GM12878 (cell line): ENCODE data around the gene MED10. TPM values are rescaled to one million over a fixed set of nuclear protein-coding genes. Genes with fewer than 3 reads are reported as not detected.

Experiments used
- ATAC-seq: fragments of 200-7000 bp; cut with Tn5 transposase; 3 replicates; pipeline ENCODE4 v1.9.1; 2020; ENCODE audit warnings: mild to moderate bottlenecking, moderate library complexity
- BruUV-seq: library from RNA; stranded (reverse); fragments of 400-500 nt; replicated peaks from 2 replicates; lab custom pipeline; 2021; lab: Mats Ljungman, UMichigan
- CTCF ChIA-PET: fragments of 300-600 bp; sonication (Branson Sonifier 250); formaldehyde crosslinking; extraction: SDS; loops from one replicate; lab custom pipeline; 2021; ENCODE audit warnings: inconsistent platforms; lab: Yijun Ruan, JAX
- POLR2A ChIA-PET: fragments of 350-600 bp; formaldehyde crosslinking; extraction: SDS; loops from one replicate; lab custom pipeline; 2021; ENCODE audit warnings: inconsistent platforms; lab: Charles Lee
- RAD21 ChIA-PET: fragments of 300-600 bp; sonication (Branson Sonifier 250); formaldehyde crosslinking; loops from one replicate; lab custom pipeline; 2023; ENCODE audit warnings: antibody characterized with exemption; ENCODE audit not compliant: unreplicated experiment; lab: Charles Lee
- SMC1A ChIA-PET: fragments of 300-600 bp; sonication (Branson Sonifier 250); formaldehyde crosslinking; loops from one replicate; lab custom pipeline; 2023; ENCODE audit not compliant: unreplicated experiment, uncharacterized antibody; lab: Charles Lee
- DNase-seq: peaks from one replicate; pipeline ENCODE4 v3.0.0-alpha.2; 2011; ENCODE audit warnings: low read depth, low spot score
- FAIRE-seq: peaks from 3 replicates; lab custom pipeline; 2011; peaks lifted over from hg19 to GRCh38; lab: Jason Lieb, UNC
- H2AFZ ChIP-seq: 2 replicates; pipeline ENCODE4 v1.6.0; 2011; ENCODE audit warnings: low read depth, low read length, control low read depth; ENCODE audit not compliant: control insufficient read depth
- H3K27ac ChIP-seq: 2 replicates; pipeline ENCODE4 v1.5.1; 2011; ENCODE audit warnings: control low read depth; ENCODE audit not compliant: control insufficient read depth, insufficient read depth
- H3K27me3 ChIP-seq, 2 experiments: replicated peaks in 1 of 2; 2 replicates each; pipeline versions ENCODE4 v1.6.0 to v1.6.1; 2011; ENCODE audit warnings: low read length in 1 of 2; ENCODE audit not compliant: control insufficient read depth in 2 of 2, insufficient read depth in 2 of 2
- H3K36me3 ChIP-seq, 2 experiments: 2 replicates each; pipeline ENCODE4 v1.5.1; 2011; ENCODE audit warnings: low read length in 1 of 2; ENCODE audit not compliant: control insufficient read depth in 2 of 2, insufficient read depth in 2 of 2
- H3K4me1 ChIP-seq: 2 replicates; pipeline ENCODE4 v1.6.1; 2011; ENCODE audit warnings: mild to moderate bottlenecking, low read length, moderate library complexity, mixed read lengths; ENCODE audit not compliant: control insufficient read depth, insufficient read depth
- H3K4me2 ChIP-seq: 2 replicates; pipeline ENCODE4 v1.6.0; 2011; ENCODE audit warnings: control low read depth; ENCODE audit not compliant: control insufficient read depth, insufficient read depth
- H3K4me3 ChIP-seq: fragments of 200-600 bp; sonication (generic); 2 replicates; pipeline ENCODE4 v1.5.1; 2016
- H3K79me2 ChIP-seq: 2 replicates; pipeline ENCODE4 v1.6.0; 2011; ENCODE audit warnings: low read length; ENCODE audit not compliant: control insufficient read depth, insufficient read depth
- H3K9ac ChIP-seq: 2 replicates; pipeline ENCODE4 v1.8.0; 2011; ENCODE audit warnings: low read length, control low read depth, mixed read lengths; ENCODE audit not compliant: control insufficient read depth, insufficient read depth
- H3K9me3 ChIP-seq: replicated peaks from 3 replicates; pipeline ENCODE4 v1.5.1; 2011; ENCODE audit warnings: mild to moderate bottlenecking, low read length; ENCODE audit not compliant: control insufficient read depth, insufficient read depth
- H4K20me1 ChIP-seq: 2 replicates; pipeline ENCODE4 v1.6.0; 2011; ENCODE audit not compliant: control insufficient read depth, insufficient read depth
- ATF3 ChIP-seq: IDR thresholded peaks from 2 replicates; pipeline ENCODE4 v1.6.1; 2011; ENCODE audit warnings: low read depth, mild to moderate bottlenecking, low read length, moderate library complexity, borderline replicate concordance; ENCODE audit errors: extremely low read depth
- EGR1 ChIP-seq, 2 experiments: IDR thresholded peaks; 1 replicate in 1 of 2; 2 replicates in 1 of 2; pipeline ENCODE4 v1.6.1; 2011 to 2012; ENCODE audit warnings: low read depth in 2 of 2, low read length in 2 of 2, borderline replicate concordance in 1 of 2, mild to moderate bottlenecking in 1 of 2, moderate library complexity in 1 of 2
- FOS ChIP-seq: IDR thresholded peaks from 3 replicates; pipeline ENCODE4 v1.6.1; 2011; ENCODE audit warnings: borderline replicate concordance; ENCODE audit not compliant: insufficient read length; ENCODE audit errors: extremely low read depth
- HSF1 ChIP-seq: fragments of 150-350 bp; IDR thresholded peaks from 2 replicates; pipeline ENCODE4 v1.6.1; 2014; ENCODE audit warnings: mild to moderate bottlenecking, low read depth, low read length
- LARP7 ChIP-seq: fragments of 450-650 bp; IDR thresholded peaks from 2 replicates; pipeline ENCODE4 v1.6.1; 2017; ENCODE audit warnings: mild to moderate bottlenecking
- NR2C1 ChIP-seq: fragments of 450-650 bp; IDR thresholded peaks from 2 replicates; pipeline ENCODE4 v1.6.1; 2017; ENCODE audit warnings: antibody characterized with exemption, mild to moderate bottlenecking, moderate library complexity
- PAX8 ChIP-seq: fragments of 450-650 bp; IDR thresholded peaks from 2 replicates; pipeline ENCODE4 v1.6.1; 2017; ENCODE audit warnings: mild to moderate bottlenecking, moderate library complexity
- RBBP5 ChIP-seq: fragments of 200-600 bp; sonication (generic); conservative IDR thresholded peaks from 2 replicates; pipeline ENCODE4 v1.6.1; 2016
- RUNX3 ChIP-seq: IDR thresholded peaks from 2 replicates; pipeline ENCODE4 v1.6.1; 2012; ENCODE audit warnings: low read length, inconsistent platforms
- SMARCA5 ChIP-seq: fragments of 450-650 bp; IDR thresholded peaks from 2 replicates; pipeline ENCODE4 v1.6.1; 2017; ENCODE audit warnings: mild to moderate bottlenecking
- SREBF2 ChIP-seq: IDR thresholded peaks from 2 replicates; pipeline ENCODE4 v1.6.1; 2012; ENCODE audit warnings: mild to moderate bottlenecking, low read length
- TCF7 ChIP-seq: IDR thresholded peaks from 2 replicates; pipeline ENCODE4 v1.6.1; 2014; ENCODE audit warnings: antibody characterized with exemption, borderline replicate concordance
- WGBS: methylation state at CpG from one replicate; pipeline ENCODE4 v1.1.6; 2016; ENCODE audit warnings: low lambda C conversion rate; ENCODE audit not compliant: insufficient replicate concordance, insufficient coverage; ENCODE audit errors: missing lambda C conversion rate; 5-methylcytosine and 5-hydroxymethylcytosine counted together
- in situ Hi-C: fragments of 300-500 bp; cut with MboI; formaldehyde crosslinking; loops from 9 replicates; pipeline ENCODE4 v1.14.3; 2018; ENCODE audit warnings: mixed read lengths
- intact Hi-C: fragments of 100-400 bp; cut with micrococcal nuclease; formaldehyde crosslinking; loops from one replicate; pipeline ENCODE4 v1.14.2; 2022; ENCODE audit not compliant: unreplicated experiment
- polyA plus RNA-seq, 11 experiments: library from polyadenylated mRNA; depleted of rRNA in 4 of 11; unstranded in 6 of 11; stranded (reverse) in 5 of 11; fragments of >200 nt; fragmentation: Nextera tagmentation in 4 of 11; fragmentation: Illumina TruSeq in 1 of 11; extraction: Ambion mirVana in 4 of 11; extraction: Trizol in 1 of 11; gene quantifications; 1 replicate in 1 of 11; 2 replicates in 10 of 11; pipeline versions ENCODE4 v1.2.1 to v1.2.3, GENCODE V29; 2011 to 2016; ENCODE audit warnings: inconsistent platforms in 2 of 11, missing spikeins in 2 of 11, low read depth in 1 of 11
- total RNA-seq, 4 experiments: library from RNA; depleted of rRNA in 3 of 4; stranded (reverse); fragments of >200 nt in 3 of 4; fragmentation: Illumina TruSeq in 1 of 4; extraction: Trizol in 1 of 4; gene quantifications; 2 replicates each; pipeline versions ENCODE4 v1.2.1 to v1.2.3, GENCODE V29; 2013 to 2021
- TF ChIP-seq, protein P1 (sequence below): fragments of 450-650 bp; conservative IDR thresholded peaks from 2 replicates; pipeline ENCODE4 v1.6.1; 2017; ENCODE audit warnings: mild to moderate bottlenecking, moderate library complexity

MED10 gene
- total and polyA plus RNA-seq, 10 of the 15 experiments (the other 5 are each of a cell fraction or from before 2014, with no cell fraction given), result 21.2 to 111 (median 46.6) TPM

DNA sequence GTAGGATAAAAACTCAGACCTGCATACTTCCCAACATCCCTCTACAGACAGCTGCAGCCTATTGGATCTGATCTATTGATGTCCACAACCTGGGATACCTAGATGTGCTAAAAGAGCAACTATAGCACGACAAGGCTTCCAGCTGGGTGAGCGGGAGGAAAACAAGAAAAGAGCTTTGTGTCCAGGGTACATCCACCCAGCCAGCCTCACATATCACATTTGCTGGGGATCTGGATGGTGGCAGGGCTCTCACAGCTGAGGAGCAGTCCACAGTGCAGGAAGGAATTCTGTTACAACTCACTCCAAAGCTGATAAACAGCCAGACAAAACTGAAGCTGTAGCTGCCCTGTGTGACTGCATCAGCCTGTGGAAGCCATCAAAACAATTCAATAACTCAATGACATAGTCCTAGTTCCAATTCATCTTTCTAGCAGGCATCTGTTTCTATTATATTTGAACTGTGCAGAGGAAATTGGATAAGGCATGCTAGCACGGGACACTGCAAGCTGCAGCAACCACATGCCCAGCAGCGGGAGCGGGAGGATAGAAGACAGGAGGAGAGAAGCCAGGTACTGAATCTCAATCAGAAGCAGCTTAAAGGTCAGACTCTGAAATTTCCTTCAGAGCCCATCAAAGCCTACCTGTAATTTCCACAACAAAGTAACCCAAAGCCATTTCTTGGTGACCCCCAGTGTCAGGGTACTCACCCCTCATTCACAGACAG is 45.0 kb downstream of the MED10 start:
- RAD21 ChIA-PET, result no interaction called here
- WGBS, result 70% methylated on average over 5 of the region's 5 CpGs
- TF ChIP-seq SREBF2, result no peak
- TF ChIP-seq TCF7, result no peak
- no peak for TF ChIP-seq HSF1
- TF ChIP-seq, protein P1, sequence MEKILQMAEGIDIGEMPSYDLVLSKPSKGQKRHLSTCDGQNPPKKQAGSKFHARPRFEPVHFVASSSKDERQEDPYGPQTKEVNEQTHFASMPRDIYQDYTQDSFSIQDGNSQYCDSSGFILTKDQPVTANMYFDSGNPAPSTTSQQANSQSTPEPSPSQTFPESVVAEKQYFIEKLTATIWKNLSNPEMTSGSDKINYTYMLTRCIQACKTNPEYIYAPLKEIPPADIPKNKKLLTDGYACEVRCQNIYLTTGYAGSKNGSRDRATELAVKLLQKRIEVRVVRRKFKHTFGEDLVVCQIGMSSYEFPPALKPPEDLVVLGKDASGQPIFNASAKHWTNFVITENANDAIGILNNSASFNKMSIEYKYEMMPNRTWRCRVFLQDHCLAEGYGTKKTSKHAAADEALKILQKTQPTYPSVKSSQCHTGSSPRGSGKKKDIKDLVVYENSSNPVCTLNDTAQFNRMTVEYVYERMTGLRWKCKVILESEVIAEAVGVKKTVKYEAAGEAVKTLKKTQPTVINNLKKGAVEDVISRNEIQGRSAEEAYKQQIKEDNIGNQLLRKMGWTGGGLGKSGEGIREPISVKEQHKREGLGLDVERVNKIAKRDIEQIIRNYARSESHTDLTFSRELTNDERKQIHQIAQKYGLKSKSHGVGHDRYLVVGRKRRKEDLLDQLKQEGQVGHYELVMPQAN, result no peak
- no peak for TF ChIP-seq EGR1 (IDR thresholded peaks at IDR 0.05; ENCODE audit: borderline replicate concordance in 1 of 2, low read depth in 2 of 2, low read length in 2 of 2)
- no peak for TF ChIP-seq SMARCA5
- no peak for TF ChIP-seq PAX8
- TF ChIP-seq LARP7, result no peak
- TF ChIP-seq FOS, result no peak
- TF ChIP-seq ATF3, result no peak
- TF ChIP-seq NR2C1, result no peak
- no peak for TF ChIP-seq RBBP5
- TF ChIP-seq RUNX3, result no peak
- no peaks in the 10 kb centered on the region for H3K79me2 ChIP-seq
- no peaks in the 10 kb centered on the region for H4K20me1 ChIP-seq
- H3K27ac ChIP-seq, result no peak overlapping the region
- H3K4me1 ChIP-seq, result no peaks in the 10 kb centered on the region
- ATAC-seq, result no peak
- H3K9me3 ChIP-seq, result no peaks in the 10 kb centered on the region; the same call in 2 of the 3 replicates
- intact Hi-C loops (no loop called here), in situ Hi-C loops (no loop called here)
- SMC1A ChIA-PET, result interaction anchor here (1.1 kb wide), 1 partner anchor 10 kb away, joined by 3 read pairs; no protein-coding TSS in a partner anchor
- H3K4me3 ChIP-seq, result no peak overlapping the region
- H3K9ac ChIP-seq, result no peak overlapping the region
- no peak overlapping the region for H2AFZ ChIP-seq
- no peak for DNase-seq
- no peak for FAIRE-seq
- BruUV-seq, result no TSS peak
- CTCF ChIA-PET, result no interaction called here
- no peak overlapping the region for H3K4me2 ChIP-seq
- no peaks in the 10 kb centered on the region for H3K27me3 ChIP-seq
- no peaks in the 10 kb centered on the region for H3K36me3 ChIP-seq
- POLR2A ChIA-PET, result no interaction called here
